Stimulated activated CD8-positive, alpha-beta memory T cell treated with anti-CD3 and anti-CD28 coated beads, Interleukin-7, amount 100 ng/mL, for 24 hours (primary cell): ENCODE data around the gene RSBN1L.

Experiments used
- DNase-seq: peaks from one replicate; pipeline ENCODE4 v3.0.0-alpha.2; 2020; ENCODE audit warnings: low read depth

RSBN1L gene

GRCh38 chr7:77731716-77732115 lies 35.5 kb downstream of the RSBN1L start:
- no peak for DNase-seq

DNA sequence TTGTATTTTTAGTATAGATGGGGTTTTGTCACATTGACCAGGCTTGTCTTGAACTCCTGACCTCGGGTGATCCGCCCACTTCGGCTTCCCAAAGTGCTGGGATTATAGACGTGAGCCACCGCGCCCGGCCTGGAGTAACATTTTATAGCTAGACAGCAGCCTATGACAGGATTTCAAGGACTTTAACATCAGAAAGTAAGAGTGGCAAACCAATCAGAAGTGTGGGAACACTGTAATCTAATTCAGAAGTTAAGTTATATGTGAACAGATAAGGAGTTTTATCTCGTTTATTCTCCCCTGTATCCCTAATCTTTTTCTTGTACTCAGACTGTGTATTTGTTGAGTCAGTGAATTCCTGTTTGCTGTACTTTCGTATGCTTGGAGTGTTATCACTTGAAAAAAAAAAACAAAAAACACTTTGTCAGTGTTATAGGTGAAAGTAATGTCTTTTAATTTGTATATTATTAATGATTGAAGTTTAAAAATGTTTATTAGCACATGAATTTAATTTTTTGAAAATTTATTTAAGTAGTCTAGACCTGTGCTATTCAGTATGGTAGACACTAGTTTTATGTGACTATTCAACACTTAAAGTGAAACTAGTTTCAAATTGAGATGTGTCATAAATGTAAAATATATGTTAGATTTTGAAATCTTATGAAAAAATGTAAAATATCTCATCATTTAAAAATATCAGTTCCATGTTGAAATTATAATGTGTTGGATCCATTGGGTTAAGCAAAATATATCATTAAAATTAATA lies 38.6 kb downstream of the RSBN1L start:
- DNase-seq, result no peak

DNA sequence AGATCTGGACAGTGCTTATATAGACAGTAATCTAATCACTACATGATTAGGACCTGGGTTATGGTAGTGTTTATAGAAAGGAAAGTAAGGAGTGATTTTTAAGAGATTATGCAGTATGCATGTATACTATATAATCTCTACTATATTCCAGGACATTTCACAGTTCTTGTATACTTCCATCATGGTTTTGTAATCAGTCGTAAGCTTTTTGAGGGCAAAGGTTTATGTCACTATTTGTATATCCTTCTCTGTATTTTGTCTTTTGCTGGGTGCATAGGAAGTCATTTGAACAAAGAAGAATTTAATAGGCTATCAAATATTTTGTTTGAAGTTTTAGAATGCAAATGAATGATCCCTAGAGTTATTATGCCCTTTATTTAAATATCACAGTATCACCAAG lies 39.2 kb downstream of the RSBN1L start:
- DNase-seq, result no peak

GRCh38 chr7:77736991-77737390 lies 40.7 kb downstream of the RSBN1L start:
- DNase-seq, result no peak

- DNase-seq, result no peak
Measured at GRCh38 chr7:77738382-77738781, 42.1 kb downstream of the RSBN1L start.

DNA sequence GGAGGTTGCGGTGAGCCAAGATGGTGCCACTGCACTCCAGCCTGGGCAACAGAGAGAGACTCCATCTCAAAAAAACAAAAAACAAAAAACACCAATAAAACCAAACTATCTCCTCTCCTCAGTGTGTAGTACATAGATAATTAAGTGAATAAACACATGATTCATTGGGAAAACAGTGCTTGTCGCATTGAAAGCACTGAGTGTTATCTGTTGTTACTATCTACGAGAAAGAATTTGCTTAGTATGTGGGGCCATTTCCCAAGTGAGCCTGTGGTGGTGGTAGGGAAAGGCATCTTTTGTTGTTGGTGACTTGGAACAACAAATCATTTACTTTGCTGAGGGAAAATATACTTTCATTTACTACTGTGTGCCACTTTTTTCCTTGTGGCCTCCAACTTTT lies 42.6 kb downstream of the RSBN1L start:
- DNase-seq, result no peak

- no peak for DNase-seq
Measured at GRCh38 chr7:77740257-77740656, 44.0 kb downstream of the RSBN1L start.

DNA sequence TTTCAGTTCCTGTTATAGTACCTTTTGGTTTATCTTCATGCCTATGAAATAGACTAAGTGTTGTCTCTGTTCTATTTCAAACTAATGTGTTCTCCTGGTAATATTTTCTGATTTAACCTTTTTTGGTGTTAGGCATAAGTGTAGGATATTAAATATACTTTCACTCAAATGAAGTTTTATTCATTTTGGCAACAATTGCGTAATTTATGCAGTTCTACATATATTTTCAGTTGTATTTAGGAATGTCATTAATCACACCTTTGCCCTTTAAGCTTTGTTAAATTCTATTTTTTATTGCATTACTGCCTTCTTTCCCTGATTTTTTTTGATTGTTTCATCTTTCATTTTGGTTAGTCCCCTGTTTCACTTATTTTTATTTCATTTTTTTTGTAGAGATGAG lies 47.3 kb downstream of the RSBN1L start:
- DNase-seq, result no peak

- DNase-seq, result no peak
Measured at GRCh38 chr7:77745746-77746145, 49.5 kb downstream of the RSBN1L start.

DNA sequence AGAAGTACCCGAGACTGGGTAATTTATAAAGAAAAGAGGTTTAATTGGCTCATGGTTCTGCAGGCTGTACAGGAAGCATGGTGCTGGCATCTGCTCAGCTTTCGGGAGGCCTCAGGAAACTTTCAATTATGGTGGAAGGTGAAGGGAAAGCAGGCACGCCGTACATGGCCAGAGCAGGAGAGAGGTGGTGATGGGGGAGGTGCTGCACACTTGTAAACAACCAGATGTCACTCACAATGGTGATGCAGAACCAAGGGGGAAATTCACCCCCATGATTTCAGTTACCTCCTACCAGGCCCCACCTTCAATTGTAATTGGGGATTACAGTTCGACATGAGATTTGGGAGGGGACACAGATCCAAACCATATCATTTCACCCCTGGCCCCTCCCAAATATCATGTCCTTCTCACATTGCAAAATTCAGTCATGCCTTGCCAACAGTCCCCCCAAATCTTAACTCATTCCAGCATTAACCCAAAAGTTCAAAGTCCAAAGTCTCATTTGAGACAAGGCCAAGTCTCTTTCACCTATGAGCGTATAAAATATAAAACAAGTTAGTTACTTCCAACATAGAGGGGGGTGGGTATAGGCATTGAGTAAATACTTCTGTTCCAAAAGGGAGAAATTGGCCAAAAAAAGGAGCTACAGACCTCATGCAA lies 50.0 kb downstream of the RSBN1L start:
- DNase-seq, result no peak

GRCh38 chr7:77746824-77747165 lies 50.5 kb downstream of the RSBN1L start:
- DNase-seq, result no peak

GRCh38 chr7:77747178-77747577 lies 50.9 kb downstream of the RSBN1L start:
- DNase-seq, result no peak

- no peak for DNase-seq
Measured at GRCh38 chr7:77747718-77748117, 51.5 kb downstream of the RSBN1L start.

GRCh38 chr7:77752016-77752415 lies 55.8 kb downstream of the RSBN1L start:
- DNase-seq, result no peak

DNA sequence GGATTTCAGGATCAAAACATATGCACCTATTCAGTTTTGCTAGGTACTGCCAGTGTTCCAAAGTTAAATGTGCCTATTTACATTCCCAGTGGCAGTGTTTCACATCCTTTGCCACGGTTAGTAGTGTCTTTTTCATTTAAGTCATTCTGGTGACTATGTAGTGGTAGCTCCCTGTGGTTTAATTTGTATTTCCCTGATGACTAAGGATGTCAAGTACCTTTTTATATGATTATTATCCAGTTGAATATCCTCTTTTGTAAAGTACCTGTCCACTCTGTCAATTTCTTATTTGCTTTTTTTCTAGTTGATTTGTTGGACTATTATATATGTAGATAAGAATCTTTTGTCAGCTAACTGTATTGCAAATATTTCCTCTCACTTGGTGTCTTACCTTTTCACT lies 56.9 kb downstream of the RSBN1L start:
- DNase-seq, result no peak

- DNase-seq, result no peak
Measured at GRCh38 chr7:77757589-77757988, 61.3 kb downstream of the RSBN1L start.

- peak; percentile 26 for DNase-seq
Measured at GRCh38 chr7:77759294-77759889, 63.1 kb downstream of the RSBN1L start.

- DNase-seq, result no peak
Measured at GRCh38 chr7:77760809-77761453, 64.7 kb downstream of the RSBN1L start.

DNA sequence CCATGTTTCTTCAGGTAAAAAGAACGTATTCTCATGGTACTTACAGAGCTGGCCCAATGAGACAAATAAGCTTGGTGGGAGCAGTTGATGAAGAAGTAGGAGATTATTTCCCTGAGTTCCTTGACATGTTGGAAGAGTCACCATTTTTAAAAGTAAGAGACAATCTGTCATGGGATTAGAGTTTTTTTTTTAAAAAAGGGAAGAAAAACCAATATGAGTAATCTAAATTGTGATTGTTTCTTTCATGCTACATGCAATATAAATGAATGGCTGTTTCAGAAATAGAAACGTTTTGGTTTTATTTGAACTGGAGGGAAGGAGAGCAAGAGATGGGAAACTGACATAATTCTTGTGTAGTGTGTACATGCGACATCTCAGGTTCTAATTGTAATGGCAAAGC lies 69.2 kb downstream of the RSBN1L start:
- DNase-seq, result no peak

DNA sequence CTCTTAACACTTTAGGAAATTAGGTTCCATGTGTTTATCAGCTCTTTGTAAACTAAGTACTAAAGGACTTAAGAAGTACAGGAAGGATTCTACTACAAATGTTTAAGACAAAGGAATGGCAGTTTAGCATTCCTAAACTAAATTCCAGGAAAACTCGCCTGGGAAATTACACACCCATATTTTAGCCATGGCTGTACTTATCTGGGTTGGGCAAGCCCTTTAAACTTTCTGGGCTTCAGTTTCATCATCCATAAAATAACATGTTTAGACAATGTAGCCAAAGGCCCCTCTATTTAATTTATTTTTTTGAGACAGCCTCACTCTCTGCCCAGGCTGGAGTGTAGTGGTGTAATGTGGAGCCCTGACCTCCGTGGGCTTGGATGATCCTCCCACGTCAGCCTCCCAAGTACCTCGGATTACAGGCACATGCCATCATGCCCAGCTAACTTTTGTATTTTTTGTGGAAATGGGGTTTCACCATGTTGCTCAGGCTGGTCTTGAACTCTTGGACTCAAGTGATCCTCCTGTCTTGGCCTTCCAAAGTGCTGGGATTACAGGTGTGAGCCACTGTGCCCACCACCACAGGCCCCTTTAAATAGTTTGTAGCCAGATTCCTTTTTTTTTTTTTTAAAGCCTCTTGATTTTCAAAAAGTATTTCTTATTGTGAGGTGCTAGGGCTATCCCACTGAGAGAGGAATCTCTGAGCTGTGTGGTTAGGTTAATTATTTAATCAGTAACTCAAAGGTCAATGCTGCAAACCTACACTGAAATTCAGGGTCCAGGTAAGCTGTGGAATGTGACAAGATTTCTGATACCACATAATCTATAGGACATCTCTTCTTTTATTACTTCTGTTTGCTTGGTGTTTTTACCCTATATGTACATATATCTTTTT lies 69.9 kb downstream of the RSBN1L start:
- DNase-seq, result no peak

DNA sequence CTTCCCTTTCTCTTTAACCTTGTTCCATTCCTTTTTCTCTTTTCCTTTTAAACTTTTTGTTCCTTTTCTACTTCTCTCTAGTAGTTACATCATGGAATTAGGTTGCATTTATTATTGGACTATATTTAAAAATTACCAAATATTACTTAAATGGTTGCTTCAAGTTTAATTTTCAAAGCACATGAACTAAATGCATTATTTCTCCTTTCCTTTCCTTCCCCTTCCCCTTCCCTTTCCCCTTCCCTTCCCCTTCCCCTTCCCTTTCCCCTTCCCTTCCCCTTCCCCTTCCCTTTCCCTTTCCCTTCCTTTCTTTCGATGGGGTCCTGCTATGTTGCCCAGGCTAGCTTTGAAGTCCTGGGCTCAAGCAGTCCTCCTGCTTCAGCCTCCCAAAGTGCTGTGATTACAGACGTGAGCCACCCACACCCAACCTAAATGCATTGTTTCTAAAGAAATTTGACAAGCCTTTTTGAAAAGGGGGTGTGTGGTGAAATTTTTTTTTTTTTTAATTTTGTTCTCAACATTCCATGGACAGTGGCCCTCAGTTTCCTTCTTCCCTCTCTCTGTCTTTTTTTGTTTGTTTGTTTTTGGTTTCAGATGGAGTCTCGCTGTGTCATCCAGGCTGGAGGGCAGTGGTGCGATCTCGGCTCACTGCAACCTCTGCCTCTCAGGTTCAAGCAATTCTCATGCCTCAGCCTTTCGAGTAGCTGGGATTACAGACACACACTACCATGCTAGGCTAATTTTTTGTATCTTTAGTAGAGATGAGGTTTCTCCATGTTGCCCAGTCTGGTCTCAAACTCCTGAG lies 70.7 kb downstream of the RSBN1L start:
- no peak for DNase-seq
